ENCODE measurements around the gene UNC5C. TPM values are rescaled to one million over a fixed set of nuclear protein-coding genes. Genes with fewer than 3 reads are reported as not detected.

The UNC5C gene
- total RNA-seq, 1 donor from 2014 or later = 0.70 TPM

- no peaks in the 10 kb centered on the region for H3K36me3 Mint-ChIP-seq (ENCODE audit: unreplicated experiment)
- H3K27me3 Mint-ChIP-seq (ENCODE audit: unreplicated experiment) = peaks cover 2% of the 10 kb centered on the region
- TF ChIP-seq, protein P1, sequence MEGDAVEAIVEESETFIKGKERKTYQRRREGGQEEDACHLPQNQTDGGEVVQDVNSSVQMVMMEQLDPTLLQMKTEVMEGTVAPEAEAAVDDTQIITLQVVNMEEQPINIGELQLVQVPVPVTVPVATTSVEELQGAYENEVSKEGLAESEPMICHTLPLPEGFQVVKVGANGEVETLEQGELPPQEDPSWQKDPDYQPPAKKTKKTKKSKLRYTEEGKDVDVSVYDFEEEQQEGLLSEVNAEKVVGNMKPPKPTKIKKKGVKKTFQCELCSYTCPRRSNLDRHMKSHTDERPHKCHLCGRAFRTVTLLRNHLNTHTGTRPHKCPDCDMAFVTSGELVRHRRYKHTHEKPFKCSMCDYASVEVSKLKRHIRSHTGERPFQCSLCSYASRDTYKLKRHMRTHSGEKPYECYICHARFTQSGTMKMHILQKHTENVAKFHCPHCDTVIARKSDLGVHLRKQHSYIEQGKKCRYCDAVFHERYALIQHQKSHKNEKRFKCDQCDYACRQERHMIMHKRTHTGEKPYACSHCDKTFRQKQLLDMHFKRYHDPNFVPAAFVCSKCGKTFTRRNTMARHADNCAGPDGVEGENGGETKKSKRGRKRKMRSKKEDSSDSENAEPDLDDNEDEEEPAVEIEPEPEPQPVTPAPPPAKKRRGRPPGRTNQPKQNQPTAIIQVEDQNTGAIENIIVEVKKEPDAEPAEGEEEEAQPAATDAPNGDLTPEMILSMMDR (IDR thresholded peaks at IDR 0.05) = no peak
- no peak for DNase-seq (ENCODE audit: extremely low spot score, unreplicated experiment)
- H3K27ac Mint-ChIP-seq (ENCODE audit: unreplicated experiment) = no peak overlapping the region
- H3K4me1 Mint-ChIP-seq (ENCODE audit: unreplicated experiment) = peaks cover 6% of the 10 kb centered on the region
- no peak overlapping the region for H3K4me3 Mint-ChIP-seq (ENCODE audit: unreplicated experiment)
- H3K9me3 Mint-ChIP-seq (ENCODE audit: unreplicated experiment) = no peaks in the 10 kb centered on the region
Measured at GRCh38 chr4:95158626-95159025, 390.1 kb downstream of the UNC5C start.

- Mint-ChIP-seq H3K27ac (ENCODE audit: unreplicated experiment) (no peak overlapping the region), H3K27me3 (ENCODE audit: unreplicated experiment) (peaks cover 2% of the 10 kb centered on the region), H3K36me3 (ENCODE audit: unreplicated experiment) (no peaks in the 10 kb centered on the region), H3K4me1 (ENCODE audit: unreplicated experiment) (peaks cover 6% of the 10 kb centered on the region), H3K4me3 (ENCODE audit: unreplicated experiment) (no peak overlapping the region), H3K9me3 (ENCODE audit: unreplicated experiment) (no peaks in the 10 kb centered on the region)
- TF ChIP-seq, protein P1 (IDR thresholded peaks at IDR 0.05) = no peak
- DNase-seq (ENCODE audit: extremely low spot score, unreplicated experiment) = no peak
Measured at GRCh38 chr4:95158045-95158444, 390.7 kb downstream of the UNC5C start.

DNA sequence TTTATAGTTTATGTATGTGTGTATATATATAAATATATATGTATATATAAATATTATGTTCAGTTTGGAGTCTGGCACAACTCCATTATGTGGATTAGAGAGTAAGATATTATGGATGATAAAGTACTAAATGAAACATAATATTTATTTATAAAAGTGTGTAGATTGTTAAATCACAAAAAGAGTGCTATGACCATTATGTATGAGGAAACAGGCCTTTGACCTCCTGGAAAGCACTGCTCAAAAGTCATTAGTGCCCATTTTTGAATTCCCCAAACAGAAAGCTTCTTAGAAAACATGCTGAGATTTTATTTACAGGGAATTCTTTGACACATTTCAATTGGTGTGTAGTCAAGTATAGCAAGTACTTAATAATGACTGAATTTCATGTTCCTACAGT is 391.2 kb downstream of the UNC5C start:
- Mint-ChIP-seq H3K27ac (ENCODE audit: unreplicated experiment) (no peak overlapping the region), H3K36me3 (ENCODE audit: unreplicated experiment) (no peaks in the 10 kb centered on the region), H3K4me1 (ENCODE audit: unreplicated experiment) (peaks cover 6% of the 10 kb centered on the region), H3K4me3 (ENCODE audit: unreplicated experiment) (no peak overlapping the region), H3K27me3 (ENCODE audit: unreplicated experiment) (peaks cover 2% of the 10 kb centered on the region), H3K9me3 (ENCODE audit: unreplicated experiment) (no peaks in the 10 kb centered on the region)
- no peak for DNase-seq (ENCODE audit: extremely low spot score, unreplicated experiment)
- TF ChIP-seq, protein P1 (IDR thresholded peaks at IDR 0.05) = no peak

DNA sequence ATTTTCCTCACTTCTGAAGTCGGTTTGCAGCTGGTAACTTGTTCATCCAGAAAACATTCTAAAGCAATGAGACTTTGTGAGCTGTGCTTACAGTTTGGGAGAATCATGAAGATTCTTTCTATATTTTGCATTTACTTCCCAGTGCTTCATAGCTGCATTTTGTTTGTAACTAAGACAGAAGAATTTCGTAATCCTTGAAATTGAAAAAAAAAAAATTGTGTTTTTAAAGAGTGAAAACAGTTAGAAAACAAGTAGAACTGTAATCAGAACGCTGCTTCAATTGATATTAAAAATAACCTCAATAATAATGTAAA is 392.4 kb downstream of the UNC5C start:
- peaks cover 6% of the 10 kb centered on the region for H3K4me1 Mint-ChIP-seq (ENCODE audit: unreplicated experiment)

GRCh38 chr4:95155759-95156451 is 392.9 kb downstream of the UNC5C start:
- no peak for DNase-seq (ENCODE audit: extremely low spot score, unreplicated experiment)
- Mint-ChIP-seq H3K27me3 (ENCODE audit: unreplicated experiment) (no peaks in the 10 kb centered on the region), H3K4me1 (ENCODE audit: unreplicated experiment) (peaks cover 6% of the 10 kb centered on the region), H3K9me3 (ENCODE audit: unreplicated experiment) (no peaks in the 10 kb centered on the region), H3K36me3 (ENCODE audit: unreplicated experiment) (no peaks in the 10 kb centered on the region), H3K27ac (ENCODE audit: unreplicated experiment) (no peak overlapping the region), H3K4me3 (ENCODE audit: unreplicated experiment) (no peak overlapping the region)
- TF ChIP-seq, protein P1 (IDR thresholded peaks at IDR 0.05) = peak; percentile 80

More for the DNA sequence above, 392.4 kb downstream of the UNC5C start:
- H3K9me3 Mint-ChIP-seq (ENCODE audit: unreplicated experiment) = no peaks in the 10 kb centered on the region
- no peak overlapping the region for H3K27ac Mint-ChIP-seq (ENCODE audit: unreplicated experiment)
- H3K4me3 Mint-ChIP-seq (ENCODE audit: unreplicated experiment) = no peak overlapping the region
- H3K27me3 Mint-ChIP-seq (ENCODE audit: unreplicated experiment) = no peaks in the 10 kb centered on the region
- no peak for DNase-seq (ENCODE audit: extremely low spot score, unreplicated experiment)
- H3K36me3 Mint-ChIP-seq (ENCODE audit: unreplicated experiment) = no peaks in the 10 kb centered on the region
- TF ChIP-seq, protein P1 (IDR thresholded peaks at IDR 0.05) = peak; percentile 3

Data from osteocyte (in vitro differentiated cells).